ENCODE results near the gene MYO18A.

Gene MYO18A

GRCh38 chr17:29126268-29126930, 53.8 kb downstream of the MYO18A start:
- no peak for DNase-seq (ENCODE audit: low read depth)

- no peak for DNase-seq (ENCODE audit: low read depth)
Measured at GRCh38 chr17:29125651-29126050, 54.5 kb downstream of the MYO18A start.

GRCh38 chr17:29124925-29125273, 55.3 kb downstream of the MYO18A start:
- DNase-seq (ENCODE audit: low read depth), result no peak

- no peak for DNase-seq (ENCODE audit: low read depth)
Measured at GRCh38 chr17:29124135-29124924, 55.9 kb downstream of the MYO18A start.

- no peak for DNase-seq (ENCODE audit: low read depth)
Measured at GRCh38 chr17:29123111-29123510, 57.1 kb downstream of the MYO18A start.

- DNase-seq (ENCODE audit: low read depth), result no peak
Measured at GRCh38 chr17:29121442-29121841, 58.8 kb downstream of the MYO18A start.

- DNase-seq (ENCODE audit: low read depth), result no peak
Measured at GRCh38 chr17:29120433-29120832, 59.8 kb downstream of the MYO18A start.

- no peak for DNase-seq (ENCODE audit: low read depth)
Measured at GRCh38 chr17:29119265-29119664, 60.9 kb downstream of the MYO18A start.

GRCh38 chr17:29116804-29117753, 63.1 kb downstream of the MYO18A start:
- DNase-seq (ENCODE audit: low read depth), result peak; percentile 77

GRCh38 chr17:29115961-29116803, 64.0 kb downstream of the MYO18A start:
- DNase-seq (ENCODE audit: low read depth), result no peak

- DNase-seq (ENCODE audit: low read depth), result no peak
Measured at GRCh38 chr17:29115435-29115834, 64.8 kb downstream of the MYO18A start.

- DNase-seq (ENCODE audit: low read depth), result no peak
Measured at GRCh38 chr17:29114141-29114540, 66.1 kb downstream of the MYO18A start.

GRCh38 chr17:29113334-29113733, 66.9 kb downstream of the MYO18A start:
- DNase-seq (ENCODE audit: low read depth), result no peak

GRCh38 chr17:29112771-29113295, 67.4 kb downstream of the MYO18A start:
- DNase-seq (ENCODE audit: low read depth), result no peak

- peak; percentile 68 for DNase-seq (ENCODE audit: low read depth)
Measured at GRCh38 chr17:29111816-29112499, 68.2 kb downstream of the MYO18A start.

GRCh38 chr17:29110372-29110757, 69.8 kb downstream of the MYO18A start:
- no peak for DNase-seq (ENCODE audit: low read depth)

GRCh38 chr17:29109477-29110371, 70.5 kb downstream of the MYO18A start:
- no peak for DNase-seq (ENCODE audit: low read depth)

- DNase-seq (ENCODE audit: low read depth), result no peak
Measured at GRCh38 chr17:29108823-29109476, 71.2 kb downstream of the MYO18A start.
